ENCODE data around the gene WDR1. TPM values are rescaled to one million over a fixed set of nuclear protein-coding genes. Genes with fewer than 3 reads are reported as not detected.

Gene WDR1
- total RNA-seq, 4 donors from 2014 or later: 196 to 268 (median 246) TPM

- H3K4me3 ChIP-seq: no peak overlapping the region
- H3K27me3 ChIP-seq: no peaks in the 10 kb centered on the region
- peaks cover 0 to 15% (median 2%) of the 10 kb centered on the region in 4 donors for H3K36me3 ChIP-seq
- no peaks in the 10 kb centered on the region for H3K9me3 ChIP-seq
- in situ Hi-C loops (cut with MboI; ENCODE audit: low pct_ligation_motif_present in 1 of 4, low pct_unique_long_range_greater_than_20kb in 1 of 4, low sequenced_read_pairs in 3 of 4) (no loop called here), intact Hi-C loops (cut with DNase I; ENCODE audit: low total_unique reads) (no loop called here)
- no peak for TF ChIP-seq POLR2AphosphoS5 (IDR thresholded peaks at IDR 0.05)
- no peak for TF ChIP-seq POLR2A (IDR thresholded peaks at IDR 0.05)
- TF ChIP-seq CTCF (IDR thresholded peaks at IDR 0.05): no peak
- TF ChIP-seq EP300 (IDR thresholded peaks at IDR 0.05; ENCODE audit: low read depth): no peak
- 78% methylated on average over 6 of the region's 6 CpGs; no CpG with 5 or more reads in 1 of the 2 donors for WGBS, 2 donors (ENCODE audit: low coverage in 1 of 2)
- DNase-seq: no peak
- H3K27ac ChIP-seq: peak overlapping the region; percentile 79 to 99 (median 83)
- H3K4me1 ChIP-seq: peaks cover 72 to 100% (median 88%) of the 10 kb centered on the region in 4 donors
Observed at GRCh38 chr4:10108391-10108790, 8.2 kb downstream of the WDR1 start.

- Histone ChIP-seq H3K36me3 (peaks cover 0 to 5% (median under 1%) of the 10 kb centered on the region in 4 donors), H3K4me3 (no peak overlapping the region), H3K27ac (peak overlapping the region; percentile 79 to 99 (median 83)), H3K4me1 (peaks cover 67 to 99% (median 82%) of the 10 kb centered on the region in 4 donors), H3K27me3 (no peaks in the 10 kb centered on the region), H3K9me3 (no peaks in the 10 kb centered on the region)
- in situ Hi-C loops (cut with MboI; ENCODE audit: low pct_ligation_motif_present in 1 of 4, low pct_unique_long_range_greater_than_20kb in 1 of 4, low sequenced_read_pairs in 3 of 4) (no loop called here), intact Hi-C loops (cut with DNase I; ENCODE audit: low total_unique reads) (no loop called here)
- TF ChIP-seq CTCF (IDR thresholded peaks at IDR 0.05): no peak
- no peak for TF ChIP-seq EP300 (IDR thresholded peaks at IDR 0.05; ENCODE audit: low read depth)
- TF ChIP-seq POLR2AphosphoS5 (IDR thresholded peaks at IDR 0.05): no peak
- no peak for TF ChIP-seq POLR2A (IDR thresholded peaks at IDR 0.05)
- WGBS, 2 donors (ENCODE audit: low coverage in 1 of 2): 68 to 79% methylated on average over 7 to 19 of the region's 19 CpGs
- DNase-seq: no peak
Observed at GRCh38 chr4:10107111-10108091, 9.2 kb downstream of the WDR1 start.

DNA sequence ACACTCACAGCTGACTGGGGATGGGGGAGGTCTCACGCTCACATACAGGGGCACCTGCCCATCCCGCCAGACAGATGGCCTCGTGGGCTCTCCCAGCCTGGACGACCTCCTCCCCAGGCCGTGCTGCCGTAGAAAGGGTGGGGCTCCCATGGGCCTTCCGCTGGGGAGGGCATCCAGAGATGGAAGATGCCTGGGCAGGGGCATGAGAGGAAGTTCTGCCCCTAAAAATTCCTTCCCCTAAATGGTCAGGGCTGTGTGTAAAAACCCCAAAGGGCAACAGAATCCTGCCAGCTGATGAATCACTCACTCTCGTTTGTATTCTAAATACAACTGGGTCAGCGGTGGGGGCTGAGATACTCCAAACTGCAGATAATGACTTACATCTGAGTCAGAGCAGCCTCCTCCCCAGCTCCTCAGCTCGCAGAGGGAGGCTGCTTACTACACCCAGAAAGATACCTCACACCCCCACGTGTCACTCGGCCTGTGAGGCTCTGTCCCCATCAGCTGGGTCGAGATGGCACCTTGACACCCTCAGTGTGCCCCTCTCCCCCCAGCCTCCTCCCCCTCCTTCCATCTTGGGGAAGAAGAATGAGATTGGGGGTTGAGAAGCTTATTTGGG lies 10.1 kb downstream of the WDR1 start:
- Histone ChIP-seq H3K4me1 (peaks cover 67 to 99% (median 80%) of the 10 kb centered on the region in 4 donors), H3K27me3 (no peaks in the 10 kb centered on the region), H3K36me3 (no peaks in the 10 kb centered on the region), H3K4me3 (peak overlapping the region in 1 of 4 donors; percentile 8), H3K27ac (peak overlapping the region; percentile 79 to 99 (median 83)), H3K9me3 (no peaks in the 10 kb centered on the region)
- in situ Hi-C loops (cut with MboI; ENCODE audit: low pct_ligation_motif_present in 1 of 4, low pct_unique_long_range_greater_than_20kb in 1 of 4, low sequenced_read_pairs in 3 of 4): no loop called here
- intact Hi-C loops (cut with DNase I; ENCODE audit: low total_unique reads): no loop called here
- DNase-seq: peak; percentile 62
- no peak for TF ChIP-seq EP300 (IDR thresholded peaks at IDR 0.05; ENCODE audit: low read depth)
- TF ChIP-seq POLR2A (IDR thresholded peaks at IDR 0.05): no peak
- TF ChIP-seq POLR2AphosphoS5 (IDR thresholded peaks at IDR 0.05): peak; percentile 23 to 56 (median 43)
- 50% methylated on average over 13 of the region's 13 CpGs; no CpG with 5 or more reads in 1 of the 2 donors for WGBS, 2 donors (ENCODE audit: low coverage in 1 of 2)

GRCh38 chr4:10105920-10106319 lies 10.7 kb downstream of the WDR1 start:
- no peaks in the 10 kb centered on the region for H3K36me3 ChIP-seq
- in situ Hi-C loops (cut with MboI; ENCODE audit: low pct_ligation_motif_present in 1 of 4, low pct_unique_long_range_greater_than_20kb in 1 of 4, low sequenced_read_pairs in 3 of 4): no loop called here
- DNase-seq: no peak

More at GRCh38 chr4:10105920-10106319, 10.7 kb downstream of the WDR1 start:
- Histone ChIP-seq H3K27ac (peak overlapping the region; percentile 79 to 99 (median 83)), H3K4me3 (no peak overlapping the region), H3K9me3 (no peaks in the 10 kb centered on the region), H3K4me1 (peaks cover 70 to 99% (median 83%) of the 10 kb centered on the region in 4 donors), H3K27me3 (no peaks in the 10 kb centered on the region)
- WGBS, 2 donors (ENCODE audit: low coverage in 1 of 2): 62 to 100% methylated on average over 1 to 4 of the region's 4 CpGs
- intact Hi-C loops (cut with DNase I; ENCODE audit: low total_unique reads): no loop called here
- no peak for TF ChIP-seq POLR2AphosphoS5 (IDR thresholded peaks at IDR 0.05)
- TF ChIP-seq EP300 (IDR thresholded peaks at IDR 0.05; ENCODE audit: low read depth): no peak
- TF ChIP-seq POLR2A (IDR thresholded peaks at IDR 0.05): no peak
- no peak for TF ChIP-seq CTCF (IDR thresholded peaks at IDR 0.05)

Measured in transverse colon (tissue), 4 donors.